ENCODE measurements around the gene GPR137C.

Gene GPR137C

DNA sequence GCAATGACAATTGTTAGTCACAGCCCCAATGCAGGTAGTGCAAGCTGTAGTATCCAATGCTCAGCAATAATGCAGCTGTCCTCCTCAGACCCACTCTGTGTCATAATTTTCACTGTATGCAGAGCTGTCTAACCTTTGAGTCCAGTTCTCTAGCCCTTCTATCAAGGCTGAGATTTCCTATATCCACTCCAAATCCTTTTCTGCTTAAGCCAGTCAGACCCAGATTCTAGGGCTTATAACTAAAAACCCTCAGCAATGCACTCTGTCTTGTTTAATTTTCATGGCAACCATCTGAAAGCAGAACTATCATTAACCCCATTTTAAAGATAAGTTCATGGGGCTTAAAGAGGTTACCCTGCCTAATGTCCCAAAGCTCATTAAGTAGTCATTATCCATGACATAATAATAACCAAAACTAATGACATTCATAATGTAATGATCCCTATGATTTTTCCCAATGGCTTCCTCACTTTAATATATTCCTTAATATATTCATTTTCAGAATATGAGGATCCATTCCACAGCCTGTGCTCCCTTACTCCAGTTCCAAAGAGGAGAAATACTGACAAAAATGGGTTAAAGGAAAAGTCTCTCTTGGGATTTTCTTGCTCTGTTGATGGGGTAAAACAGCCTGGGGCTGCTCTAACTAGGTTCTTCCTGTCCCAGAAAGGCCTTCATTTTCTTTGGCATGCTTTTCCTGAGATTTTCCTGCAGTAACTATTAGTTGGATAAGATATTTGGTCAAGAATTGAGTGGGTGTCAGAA, 29.9 kb upstream of the GPR137C start:
- H2AFZ ChIP-seq (ENCODE audit: insufficient read depth, low read length, poor library complexity), result no peak overlapping the region
- no peaks in the 10 kb centered on the region for H3K9me3 ChIP-seq (ENCODE audit: insufficient read depth, low read depth, low read length)
- no peak overlapping the region for H4K91ac ChIP-seq (ENCODE audit: low read depth, low read length)
- H3K4ac ChIP-seq (ENCODE audit: low read depth, low read length), result no peak overlapping the region
- no peaks in the 10 kb centered on the region for H3K27me3 ChIP-seq (ENCODE audit: insufficient read depth, low read length)
- H3K23ac ChIP-seq (ENCODE audit: low read length), result no peak overlapping the region
- no peak overlapping the region for H4K8ac ChIP-seq (ENCODE audit: low read depth, low read length)
- H3K79me1 ChIP-seq (ENCODE audit: low read length), result no peaks in the 10 kb centered on the region
- no peak overlapping the region for H3K9ac ChIP-seq (ENCODE audit: low read length)
- DNase-seq, result no peak
- H3K27ac ChIP-seq (ENCODE audit: low read depth, low read length), result no peak overlapping the region
- no peak overlapping the region for H2BK12ac ChIP-seq (ENCODE audit: low read length)
- no peak overlapping the region for H4K12ac ChIP-seq (ENCODE audit: low read depth, low read length)
- no peak overlapping the region for H2BK120ac ChIP-seq (ENCODE audit: insufficient read depth, low read length, poor library complexity)
- no peak overlapping the region for H2AK5ac ChIP-seq (ENCODE audit: low read length)
- H3K18ac ChIP-seq (ENCODE audit: low read length), result no peak overlapping the region
- H3K14ac ChIP-seq (ENCODE audit: low read length), result no peak overlapping the region
- no peak overlapping the region for H3K4me3 ChIP-seq (ENCODE audit: low read depth, low read length)
- H3K4me1 ChIP-seq (ENCODE audit: control insufficient read depth in 1 of 2, insufficient read depth in 2 of 2, low read length in 2 of 2), result peaks cover 0 to 4% of the 10 kb centered on the region in 2 experiments
- no peaks in the 10 kb centered on the region for H3K79me2 ChIP-seq (ENCODE audit: control insufficient read depth, insufficient read depth, low read length, poor library complexity)
- no peak overlapping the region for H3K4me2 ChIP-seq (ENCODE audit: low read length)
- no peaks in the 10 kb centered on the region for H3K36me3 ChIP-seq (ENCODE audit: control insufficient read depth in 1 of 2, insufficient read depth in 2 of 2, low read length in 2 of 2)
- H2BK5ac ChIP-seq (ENCODE audit: low read depth, low read length, poor library complexity), result no peak overlapping the region

DNA sequence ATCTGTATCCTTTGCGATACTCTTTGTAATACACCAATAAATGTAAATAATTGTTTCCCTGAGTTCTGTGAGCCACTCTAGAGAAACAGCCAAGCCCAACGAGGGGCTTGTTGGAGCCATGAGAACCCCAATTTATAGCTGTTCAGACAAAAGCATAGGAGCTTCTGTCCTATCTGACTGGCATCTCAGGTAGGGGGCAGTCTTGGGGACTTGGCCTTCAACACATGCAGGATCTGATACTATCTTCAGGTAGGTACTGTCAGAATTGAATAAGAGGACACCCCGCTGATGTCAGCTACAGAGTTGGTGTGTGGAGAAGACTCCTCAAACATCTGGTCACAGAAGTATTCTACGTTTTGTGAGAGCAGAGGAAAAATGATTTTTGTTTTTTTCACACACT, 25.6 kb upstream of the GPR137C start:
- Histone ChIP-seq H3K4me2 (ENCODE audit: low read length) (no peak overlapping the region), H2BK5ac (ENCODE audit: low read depth, low read length, poor library complexity) (no peak overlapping the region), H4K12ac (ENCODE audit: low read depth, low read length) (no peak overlapping the region), H2AFZ (ENCODE audit: insufficient read depth, low read length, poor library complexity) (no peak overlapping the region), H2BK12ac (ENCODE audit: low read length) (no peak overlapping the region), H3K79me1 (ENCODE audit: low read length) (no peaks in the 10 kb centered on the region), H2AK5ac (ENCODE audit: low read length) (no peak overlapping the region), H3K14ac (ENCODE audit: low read length) (no peak overlapping the region), H2BK120ac (ENCODE audit: insufficient read depth, low read length, poor library complexity) (no peak overlapping the region), H3K27ac (ENCODE audit: low read depth, low read length) (no peak overlapping the region), H3K27me3 (ENCODE audit: insufficient read depth, low read length) (no peaks in the 10 kb centered on the region), H3K18ac (ENCODE audit: low read length) (no peak overlapping the region), H3K23ac (ENCODE audit: low read length) (no peak overlapping the region), H4K91ac (ENCODE audit: low read depth, low read length) (no peak overlapping the region), H3K4me3 (ENCODE audit: low read depth, low read length) (no peak overlapping the region), H3K36me3 (ENCODE audit: control insufficient read depth in 1 of 2, insufficient read depth in 2 of 2, low read length in 2 of 2) (no peaks in the 10 kb centered on the region), H3K9me3 (ENCODE audit: insufficient read depth, low read depth, low read length) (no peaks in the 10 kb centered on the region), H3K4ac (ENCODE audit: low read depth, low read length) (no peak overlapping the region), H3K4me1 (ENCODE audit: control insufficient read depth in 1 of 2, insufficient read depth in 2 of 2, low read length in 2 of 2) (peaks cover 0 to 4% of the 10 kb centered on the region in 2 experiments), H3K9ac (ENCODE audit: low read length) (no peak overlapping the region), H3K79me2 (ENCODE audit: control insufficient read depth, insufficient read depth, low read length, poor library complexity) (no peaks in the 10 kb centered on the region), H4K8ac (ENCODE audit: low read depth, low read length) (no peak overlapping the region)
- DNase-seq, result no peak
- no CpG with 5 or more reads among the region's 4 CpGs for WGBS (ENCODE audit: extremely low coverage, insufficient coverage, insufficient read length)

DNA sequence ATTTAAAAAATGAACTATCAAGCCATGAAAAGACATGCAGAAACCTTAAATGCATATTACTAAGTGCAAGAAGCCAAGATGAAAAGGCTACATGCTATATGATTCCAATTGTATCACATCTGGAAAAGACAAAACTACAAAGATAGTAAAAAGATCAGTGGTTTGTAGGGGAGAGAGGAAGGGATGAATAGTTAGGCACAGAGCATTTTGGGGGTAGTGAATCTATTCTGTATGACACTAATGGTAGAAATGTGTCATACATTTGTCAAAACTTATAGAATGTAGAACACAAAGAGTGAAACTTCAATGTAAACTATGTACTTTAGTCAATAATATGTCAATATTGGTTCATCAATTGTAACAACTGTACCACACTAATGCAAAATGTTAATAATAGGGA, 21.2 kb upstream of the GPR137C start:
- Histone ChIP-seq H3K79me2 (ENCODE audit: control insufficient read depth, insufficient read depth, low read length, poor library complexity) (no peaks in the 10 kb centered on the region), H2AFZ (ENCODE audit: insufficient read depth, low read length, poor library complexity) (no peak overlapping the region), H3K14ac (ENCODE audit: low read length) (no peak overlapping the region), H3K4me3 (ENCODE audit: low read depth, low read length) (no peak overlapping the region), H3K4me2 (ENCODE audit: low read length) (no peak overlapping the region), H3K4ac (ENCODE audit: low read depth, low read length) (no peak overlapping the region), H3K36me3 (ENCODE audit: control insufficient read depth in 1 of 2, insufficient read depth in 2 of 2, low read length in 2 of 2) (no peaks in the 10 kb centered on the region), H2BK12ac (ENCODE audit: low read length) (no peak overlapping the region), H3K9me3 (ENCODE audit: insufficient read depth, low read depth, low read length) (no peaks in the 10 kb centered on the region), H2BK5ac (ENCODE audit: low read depth, low read length, poor library complexity) (no peak overlapping the region), H3K18ac (ENCODE audit: low read length) (no peak overlapping the region), H4K91ac (ENCODE audit: low read depth, low read length) (no peak overlapping the region), H2BK120ac (ENCODE audit: insufficient read depth, low read length, poor library complexity) (no peak overlapping the region), H3K9ac (ENCODE audit: low read length) (no peak overlapping the region), H3K4me1 (ENCODE audit: control insufficient read depth in 1 of 2, insufficient read depth in 2 of 2, low read length in 2 of 2) (no peaks in the 10 kb centered on the region), H3K27me3 (ENCODE audit: insufficient read depth, low read length) (no peaks in the 10 kb centered on the region), H3K27ac (ENCODE audit: low read depth, low read length) (no peak overlapping the region), H3K23ac (ENCODE audit: low read length) (no peak overlapping the region), H3K79me1 (ENCODE audit: low read length) (no peaks in the 10 kb centered on the region), H2AK5ac (ENCODE audit: low read length) (no peak overlapping the region), H4K8ac (ENCODE audit: low read depth, low read length) (no peak overlapping the region), H4K12ac (ENCODE audit: low read depth, low read length) (no peak overlapping the region)
- DNase-seq, result no peak

DNA sequence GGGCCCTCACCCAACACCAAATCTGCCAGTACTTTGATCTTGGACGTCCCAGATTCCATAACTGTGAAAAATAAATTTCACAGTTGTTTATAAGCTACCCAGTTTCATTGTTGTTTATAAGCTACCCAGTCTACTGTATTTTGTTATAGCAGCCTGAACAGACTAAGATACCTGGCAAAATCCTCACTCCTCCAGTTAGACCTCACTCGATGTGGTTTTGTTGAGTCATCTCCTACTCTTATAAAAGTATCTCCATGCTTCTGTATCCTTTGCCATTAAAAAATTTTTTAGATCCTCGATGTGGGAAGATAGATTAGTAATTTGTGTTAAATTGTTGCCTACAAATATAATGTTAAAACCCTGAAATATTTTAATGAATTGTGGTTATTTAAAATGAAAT, 16.4 kb upstream of the GPR137C start:
- H4K12ac ChIP-seq (ENCODE audit: low read depth, low read length), result no peak overlapping the region
- no peak overlapping the region for H3K4ac ChIP-seq (ENCODE audit: low read depth, low read length)
- H3K23ac ChIP-seq (ENCODE audit: low read length), result no peak overlapping the region
- no peak overlapping the region for H2BK5ac ChIP-seq (ENCODE audit: low read depth, low read length, poor library complexity)
- H3K4me2 ChIP-seq (ENCODE audit: low read length), result no peak overlapping the region
- no peak overlapping the region for H2AK5ac ChIP-seq (ENCODE audit: low read length)
- H4K91ac ChIP-seq (ENCODE audit: low read depth, low read length), result no peak overlapping the region
- no peak overlapping the region for H3K18ac ChIP-seq (ENCODE audit: low read length)
- H3K36me3 ChIP-seq (ENCODE audit: control insufficient read depth in 1 of 2, insufficient read depth in 2 of 2, low read length in 2 of 2), result no peaks in the 10 kb centered on the region
- H3K79me2 ChIP-seq (ENCODE audit: control insufficient read depth, insufficient read depth, low read length, poor library complexity), result no peaks in the 10 kb centered on the region
- no peak for DNase-seq
- H3K79me1 ChIP-seq (ENCODE audit: low read length), result no peaks in the 10 kb centered on the region
- WGBS (ENCODE audit: extremely low coverage, insufficient coverage, insufficient read length), result no CpG with 5 or more reads among the region's 3 CpGs
- H2AFZ ChIP-seq (ENCODE audit: insufficient read depth, low read length, poor library complexity), result no peak overlapping the region
- H3K9me3 ChIP-seq (ENCODE audit: insufficient read depth, low read depth, low read length), result no peaks in the 10 kb centered on the region
- H3K27ac ChIP-seq (ENCODE audit: low read depth, low read length), result no peak overlapping the region
- H3K4me3 ChIP-seq (ENCODE audit: low read depth, low read length), result no peak overlapping the region
- H3K27me3 ChIP-seq (ENCODE audit: insufficient read depth, low read length), result no peaks in the 10 kb centered on the region
- H2BK12ac ChIP-seq (ENCODE audit: low read length), result no peak overlapping the region
- no peak overlapping the region for H3K14ac ChIP-seq (ENCODE audit: low read length)
- H3K4me1 ChIP-seq (ENCODE audit: control insufficient read depth in 1 of 2, insufficient read depth in 2 of 2, low read length in 2 of 2), result no peaks in the 10 kb centered on the region
- no peak overlapping the region for H3K9ac ChIP-seq (ENCODE audit: low read length)
- no peak overlapping the region for H4K8ac ChIP-seq (ENCODE audit: low read depth, low read length)
- H2BK120ac ChIP-seq (ENCODE audit: insufficient read depth, low read length, poor library complexity), result no peak overlapping the region
